Suprapubic skin (tissue), 4 donors: ENCODE data around the gene PEPD.

ENCODE experiments used
- EP300 ChIP-seq: sonication (generic); formaldehyde crosslinking; IDR thresholded peaks from one replicate; pipeline ENCODE4 v1.6.1; 2017; ENCODE audit warnings: antibody characterized with exemption
- POLR2A ChIP-seq, 2 donors: fragments of 450-650 bp; IDR thresholded peaks; one replicate each; pipeline ENCODE4 v1.6.1; 2017; ENCODE audit warnings: antibody characterized with exemption in 2 of 2, mild to moderate bottlenecking in 2 of 2, moderate library complexity in 2 of 2
- POLR2AphosphoS5 ChIP-seq, 3 donors: sonication (generic); formaldehyde crosslinking; IDR thresholded peaks; one replicate each; pipeline ENCODE4 v1.6.1; 2017; ENCODE audit warnings: antibody characterized with exemption in 3 of 3
- TF ChIP-seq, protein P1 (sequence below), 2 donors: fragments of 200-600 bp in 1 of 2; fragments of 450-650 bp in 1 of 2; sonication (generic) in 1 of 2; IDR thresholded peaks; one replicate each; pipeline ENCODE4 v1.5.1; 2016 to 2019; ENCODE audit warnings: antibody characterized with exemption in 2 of 2, mild to moderate bottlenecking in 1 of 2, moderate library complexity in 1 of 2

DNA sequence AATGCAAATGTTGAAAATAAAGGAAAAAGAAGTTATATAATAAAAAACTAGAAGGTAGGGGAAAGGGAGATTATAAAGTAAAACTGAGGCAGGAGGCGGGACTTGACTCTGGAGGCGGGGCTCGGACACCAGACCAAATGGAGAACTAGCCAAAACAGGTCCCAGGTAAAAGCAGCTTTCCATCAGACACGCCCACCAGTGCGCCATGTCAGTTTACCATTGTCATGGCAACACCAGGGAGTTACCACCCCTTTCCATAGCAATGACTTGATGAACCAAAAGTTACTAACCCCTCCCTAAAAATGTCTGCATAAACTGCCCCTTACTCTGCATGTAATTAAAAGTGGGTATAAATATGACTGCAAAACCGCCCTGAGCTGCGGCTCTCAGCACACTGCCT is 70.9 kb downstream of the PEPD start:
- TF ChIP-seq POLR2A (IDR thresholded peaks at IDR 0.05) = no peak
- TF ChIP-seq, protein P1, sequence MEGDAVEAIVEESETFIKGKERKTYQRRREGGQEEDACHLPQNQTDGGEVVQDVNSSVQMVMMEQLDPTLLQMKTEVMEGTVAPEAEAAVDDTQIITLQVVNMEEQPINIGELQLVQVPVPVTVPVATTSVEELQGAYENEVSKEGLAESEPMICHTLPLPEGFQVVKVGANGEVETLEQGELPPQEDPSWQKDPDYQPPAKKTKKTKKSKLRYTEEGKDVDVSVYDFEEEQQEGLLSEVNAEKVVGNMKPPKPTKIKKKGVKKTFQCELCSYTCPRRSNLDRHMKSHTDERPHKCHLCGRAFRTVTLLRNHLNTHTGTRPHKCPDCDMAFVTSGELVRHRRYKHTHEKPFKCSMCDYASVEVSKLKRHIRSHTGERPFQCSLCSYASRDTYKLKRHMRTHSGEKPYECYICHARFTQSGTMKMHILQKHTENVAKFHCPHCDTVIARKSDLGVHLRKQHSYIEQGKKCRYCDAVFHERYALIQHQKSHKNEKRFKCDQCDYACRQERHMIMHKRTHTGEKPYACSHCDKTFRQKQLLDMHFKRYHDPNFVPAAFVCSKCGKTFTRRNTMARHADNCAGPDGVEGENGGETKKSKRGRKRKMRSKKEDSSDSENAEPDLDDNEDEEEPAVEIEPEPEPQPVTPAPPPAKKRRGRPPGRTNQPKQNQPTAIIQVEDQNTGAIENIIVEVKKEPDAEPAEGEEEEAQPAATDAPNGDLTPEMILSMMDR (IDR thresholded peaks at IDR 0.05) = no peak
- no peak for TF ChIP-seq POLR2AphosphoS5 (IDR thresholded peaks at IDR 0.05)
- TF ChIP-seq EP300 = no peak
